Endothelial cell (in vitro differentiated cells): ENCODE results near the gene PKIB. TPM values are rescaled to one million over a fixed set of nuclear protein-coding genes. Genes with fewer than 3 reads are reported as not detected.
A peak's percentile ranks its signal among the peaks of the same experiment; 100 is the strongest.

Experiments
- DNase-seq: peaks from one replicate; pipeline ENCODE4 v3.0.0; 2021; ENCODE audit warnings: low spot score
- H3K27ac Mint-ChIP-seq: one replicate; pipeline ENCODE4 v1.8.0; 2021; ENCODE audit warnings: mixed read lengths, inconsistent platforms; ENCODE audit not compliant: unreplicated experiment
- H3K27me3 Mint-ChIP-seq: one replicate; pipeline ENCODE4 v1.8.0; 2021; ENCODE audit warnings: mild to moderate bottlenecking, moderate library complexity, mixed read lengths, inconsistent platforms; ENCODE audit not compliant: unreplicated experiment
- H3K36me3 Mint-ChIP-seq: one replicate; pipeline ENCODE4 v1.8.0; 2021; ENCODE audit warnings: mild to moderate bottlenecking, low read depth, mixed read lengths, inconsistent platforms; ENCODE audit not compliant: unreplicated experiment
- H3K4me1 Mint-ChIP-seq: one replicate; pipeline ENCODE4 v1.8.0; 2021; ENCODE audit warnings: mild to moderate bottlenecking, mixed read lengths, inconsistent platforms; ENCODE audit not compliant: unreplicated experiment
- H3K4me3 Mint-ChIP-seq: one replicate; pipeline ENCODE4 v1.8.0; 2021; ENCODE audit warnings: mild to moderate bottlenecking, mixed read lengths, inconsistent platforms; ENCODE audit not compliant: unreplicated experiment
- H3K9me3 Mint-ChIP-seq: one replicate; pipeline ENCODE4 v1.8.0; 2021; ENCODE audit warnings: mixed read lengths, inconsistent platforms; ENCODE audit not compliant: unreplicated experiment
- CTCF ChIP-seq: fragments of 200-600 bp; sonication (generic); IDR thresholded peaks from one replicate; pipeline ENCODE4 v1.5.0; 2021; ENCODE audit warnings: antibody characterized with exemption; ENCODE audit not compliant: unreplicated experiment
- total RNA-seq: library from RNA; stranded (reverse); fragmentation: NEBNext Ultra II Directional; extraction: Animal tissue kit (Norgen Biotek cat#: 25700); gene quantifications from one replicate; pipeline ENCODE4 v1.2.1, GENCODE V29; 2021; ENCODE audit not compliant: unreplicated experiment

Gene PKIB
- total RNA-seq, 1 donor from 2014 or later = 38.5 TPM

DNA sequence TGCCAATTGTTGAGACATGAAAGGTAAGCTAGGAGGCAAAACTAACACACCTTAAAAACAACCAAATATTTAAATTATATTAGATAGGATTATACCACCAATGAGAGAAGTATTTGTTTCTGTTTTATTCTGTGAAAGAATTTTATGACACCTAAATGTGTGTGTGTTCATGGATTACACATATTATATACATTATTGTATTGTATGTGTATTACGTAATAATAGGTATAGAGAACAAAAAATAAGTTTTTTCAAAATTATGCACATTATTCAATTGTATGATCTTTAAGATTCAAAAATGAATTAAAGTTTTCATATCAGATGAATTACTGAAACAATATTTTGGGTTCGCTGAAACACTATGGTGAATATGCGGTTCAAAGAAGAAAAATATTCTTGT lies 85.0 kb downstream of the PKIB start:
- Mint-ChIP-seq H3K9me3 (no peaks in the 10 kb centered on the region), H3K27me3 (peaks cover 2% of the 10 kb centered on the region), H3K36me3 (peaks cover 4% of the 10 kb centered on the region), H3K4me3 (no peak overlapping the region), H3K4me1 (peaks cover 8% of the 10 kb centered on the region), H3K27ac (no peak overlapping the region)
- DNase-seq = no peak
- TF ChIP-seq CTCF = no peak

DNA sequence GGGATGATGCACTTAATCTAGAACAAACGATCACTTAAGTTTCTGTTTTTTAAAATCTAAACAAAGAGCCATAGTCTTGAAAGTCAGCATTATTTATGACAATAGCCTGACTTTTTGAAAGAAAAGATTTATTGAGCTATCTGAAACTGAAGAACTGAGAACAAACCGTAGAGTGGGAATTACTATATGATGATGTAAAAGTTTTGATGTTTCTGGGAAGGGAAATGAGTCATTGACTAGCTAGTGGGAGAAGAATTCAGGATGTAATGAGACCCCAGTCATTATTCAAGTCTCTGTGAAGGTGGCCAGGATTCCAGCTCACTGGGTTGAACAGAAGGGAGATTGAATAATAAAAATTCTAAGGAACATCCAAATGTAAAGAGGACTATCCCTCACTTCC lies 85.9 kb downstream of the PKIB start:
- Mint-ChIP-seq H3K27me3 (peaks cover 2% of the 10 kb centered on the region), H3K4me1 (peaks cover 8% of the 10 kb centered on the region), H3K27ac (peak overlapping the region; percentile 58), H3K9me3 (no peaks in the 10 kb centered on the region), H3K4me3 (no peak overlapping the region), H3K36me3 (peaks cover 6% of the 10 kb centered on the region)
- no peak for TF ChIP-seq CTCF
- DNase-seq = no peak

DNA sequence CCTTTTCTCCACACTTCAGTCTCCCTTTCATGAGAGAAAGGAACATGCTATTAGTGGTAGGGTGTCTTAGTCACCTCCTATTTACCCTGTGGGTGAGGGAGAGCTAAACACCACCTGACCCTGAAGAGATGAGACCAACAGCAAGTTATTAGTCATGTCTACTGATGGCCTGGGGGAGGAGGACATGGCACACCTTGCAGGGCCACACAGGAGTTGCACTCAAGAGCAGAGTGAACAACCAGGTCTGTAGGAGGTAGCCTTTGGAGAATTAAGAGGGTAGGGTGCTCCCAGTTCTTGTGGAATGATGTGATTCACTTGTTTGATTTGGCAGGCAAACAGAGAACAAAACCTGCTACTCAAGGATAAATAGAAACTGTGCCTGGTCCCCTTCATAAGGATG lies 86.6 kb downstream of the PKIB start:
- no peak for DNase-seq
- peaks cover 7% of the 10 kb centered on the region for H3K36me3 Mint-ChIP-seq
- no peak overlapping the region for H3K27ac Mint-ChIP-seq
- peaks cover 2% of the 10 kb centered on the region for H3K27me3 Mint-ChIP-seq
- TF ChIP-seq CTCF = no peak
- peaks cover 8% of the 10 kb centered on the region for H3K4me1 Mint-ChIP-seq
- no peak overlapping the region for H3K4me3 Mint-ChIP-seq
- no peaks in the 10 kb centered on the region for H3K9me3 Mint-ChIP-seq

GRCh38 chr6:122697458-122697857 lies 87.3 kb downstream of the PKIB start:
- TF ChIP-seq CTCF = no peak
- Mint-ChIP-seq H3K27me3 (peaks cover 2% of the 10 kb centered on the region), H3K4me1 (peaks cover 8% of the 10 kb centered on the region), H3K36me3 (peaks cover 7% of the 10 kb centered on the region), H3K9me3 (no peaks in the 10 kb centered on the region), H3K4me3 (no peak overlapping the region), H3K27ac (no peak overlapping the region)
- no peak for DNase-seq

GRCh38 chr6:122701666-122702065 lies 91.5 kb downstream of the PKIB start:
- Mint-ChIP-seq H3K4me3 (no peak overlapping the region), H3K27ac (no peak overlapping the region), H3K4me1 (no peaks in the 10 kb centered on the region), H3K27me3 (no peaks in the 10 kb centered on the region), H3K9me3 (no peaks in the 10 kb centered on the region), H3K36me3 (peaks cover 2% of the 10 kb centered on the region)
- TF ChIP-seq CTCF = no peak
- DNase-seq = no peak
